Tibial artery (tissue), 4 donors: ENCODE results near the gene OR2H2.
A peak's percentile ranks its signal among the peaks of the same experiment; 100 is the strongest.

Experiments used
- DNase-seq, 2 donors: peaks; one replicate each; pipeline ENCODE4 v3.0.0-alpha.2; 2019
- H3K27ac ChIP-seq, 2 donors: fragments of 200-600 bp; sonication (generic) in 1 of 2; 1 replicate in 1 of 2; 2 replicates in 1 of 2; pipeline ENCODE4 v1.5.1; 2018 to 2019; ENCODE audit warnings: mild to moderate bottlenecking in 1 of 2
- H3K27me3 ChIP-seq, 2 donors: fragments of 200-600 bp; sonication (generic) in 1 of 2; one replicate each; pipeline versions ENCODE4 v1.5.1 to v1.6.0; 2016 to 2019
- H3K36me3 ChIP-seq, 3 donors: fragments of 200-600 bp; sonication (generic) in 2 of 3; one replicate each; pipeline ENCODE4 v1.5.1; 2016 to 2019; ENCODE audit warnings: mild to moderate bottlenecking in 2 of 3
- H3K4me1 ChIP-seq, 4 donors: fragments of 200-600 bp; sonication (generic) in 2 of 4; 1 replicate in 3 of 4; 2 replicates in 1 of 4; pipeline ENCODE4 v1.5.1; 2016 to 2019
- H3K4me3 ChIP-seq, 2 donors: fragments of 200-600 bp; sonication (generic) in 1 of 2; 1 replicate in 1 of 2; 2 replicates in 1 of 2; pipeline ENCODE4 v1.5.1; 2018 to 2019; ENCODE audit warnings: mild to moderate bottlenecking in 2 of 2
- H3K9me3 ChIP-seq, 3 donors: fragments of 200-600 bp; sonication (generic) in 1 of 3; one replicate each; pipeline ENCODE4 v1.5.1; 2016 to 2019
- CTCF ChIP-seq, 2 experiments: fragments of 200-600 bp in 1 of 2; fragments of 450-650 bp in 1 of 2; IDR thresholded peaks; one replicate each; pipeline ENCODE4 v1.5.1; 2017 to 2019; ENCODE audit warnings: antibody characterized with exemption in 2 of 2, mild to moderate bottlenecking in 1 of 2, moderate library complexity in 1 of 2
- intact Hi-C: fragments of 100-400 bp; cut with DNase I; formaldehyde crosslinking; loops from one replicate; pipeline ENCODE4 v1.15.0; 2023; ENCODE audit warnings: low total_unique reads

Gene OR2H2

GRCh38 chr6:29576056-29576455 lies 8.9 kb upstream of the OR2H2 start:
- H3K36me3 ChIP-seq: no peaks in the 10 kb centered on the region
- no peaks in the 10 kb centered on the region for H3K9me3 ChIP-seq
- TF ChIP-seq CTCF (IDR thresholded peaks at IDR 0.05): no peak
- H3K27me3 ChIP-seq: peaks cover 0 to 9% of the 10 kb centered on the region in 2 donors
- no peaks in the 10 kb centered on the region for H3K4me1 ChIP-seq
- DNase-seq: no peak
- intact Hi-C loops: no loop called here
- no peak overlapping the region for H3K4me3 ChIP-seq
- H3K27ac ChIP-seq: no peak overlapping the region

GRCh38 chr6:29577544-29577943 lies 7.4 kb upstream of the OR2H2 start:
- DNase-seq: no peak
- no peak overlapping the region for H3K27ac ChIP-seq
- intact Hi-C loops: no loop called here

GRCh38 chr6:29589423-29590048 lies 4.6 kb downstream of the OR2H2 start:
- intact Hi-C loops: no loop called here
- TF ChIP-seq CTCF (IDR thresholded peaks at IDR 0.05): peak; percentile 82 to 86
- DNase-seq: peak in 1 of 2 donors; percentile 43

More at GRCh38 chr6:29577544-29577943, 7.4 kb upstream of the OR2H2 start:
- no peaks in the 10 kb centered on the region for H3K4me1 ChIP-seq
- H3K9me3 ChIP-seq: no peaks in the 10 kb centered on the region
- TF ChIP-seq CTCF (IDR thresholded peaks at IDR 0.05): no peak
- H3K27me3 ChIP-seq: peaks cover 0 to 8% of the 10 kb centered on the region in 2 donors
- H3K36me3 ChIP-seq: no peaks in the 10 kb centered on the region
- no peak overlapping the region for H3K4me3 ChIP-seq

GRCh38 chr6:29590218-29590808 lies 5.4 kb downstream of the OR2H2 start:
- Histone ChIP-seq H3K36me3 (no peaks in the 10 kb centered on the region), H3K27ac (no peak overlapping the region), H3K4me3 (no peak overlapping the region), H3K27me3 (peaks cover 0 to 36% of the 10 kb centered on the region in 2 donors), H3K9me3 (no peaks in the 10 kb centered on the region), H3K4me1 (no peaks in the 10 kb centered on the region)
- DNase-seq: no peak
- TF ChIP-seq CTCF (IDR thresholded peaks at IDR 0.05): no peak
- intact Hi-C loops: no loop called here

More at GRCh38 chr6:29589423-29590048, 4.6 kb downstream of the OR2H2 start:
- Histone ChIP-seq H3K4me1 (no peaks in the 10 kb centered on the region), H3K36me3 (no peaks in the 10 kb centered on the region), H3K9me3 (no peaks in the 10 kb centered on the region), H3K4me3 (no peak overlapping the region), H3K27ac (no peak overlapping the region), H3K27me3 (peaks cover 0 to 43% of the 10 kb centered on the region in 2 donors)

- no peak for DNase-seq
- H3K4me3 ChIP-seq: no peak overlapping the region
- intact Hi-C loops: no loop called here
- no peaks in the 10 kb centered on the region for H3K36me3 ChIP-seq
- H3K4me1 ChIP-seq: no peaks in the 10 kb centered on the region
- no peak for TF ChIP-seq CTCF (IDR thresholded peaks at IDR 0.05)
- no peaks in the 10 kb centered on the region for H3K9me3 ChIP-seq
- H3K27ac ChIP-seq: no peak overlapping the region
- peaks cover 0 to 30% of the 10 kb centered on the region in 2 donors for H3K27me3 ChIP-seq
Measured at GRCh38 chr6:29591677-29592076, 6.8 kb downstream of the OR2H2 start.
